Activated effector memory CD4-positive, alpha-beta T cell treated with anti-CD3 and anti-CD28 coated beads, Interleukin-2, amount 50 U/mL, for 16 hours (primary cell): Measurements from ENCODE around the gene CSTPP1.
"Not testable (repeated sequence)": the region's sequence is repeated elsewhere in the genome, so short reads cannot be mapped to it uniquely, and the experiment has no call there.

ENCODE experiments used
- DNase-seq: peaks from one replicate; pipeline ENCODE4 v3.0.0-alpha.2; 2020

Gene CSTPP1

DNA sequence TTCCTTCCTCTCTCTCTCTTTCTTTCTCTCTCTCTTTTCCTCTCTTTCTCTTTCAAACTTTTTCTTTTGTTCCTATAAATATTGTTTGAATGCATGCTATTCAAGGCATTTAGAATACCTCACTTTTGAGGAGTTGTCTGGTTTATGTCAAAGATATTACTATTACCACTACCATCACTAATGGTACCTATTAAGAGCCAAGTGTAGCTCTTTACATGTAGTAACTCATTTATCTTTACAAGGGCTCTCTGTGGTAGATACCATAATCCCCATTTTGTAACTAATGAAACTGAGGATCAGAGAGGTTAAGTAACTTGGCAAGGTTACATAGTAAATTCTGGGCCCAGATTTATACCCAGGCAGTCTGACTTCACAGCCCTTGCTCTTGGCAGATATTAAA, 116.0 kb downstream of the CSTPP1 start:
- no peak for DNase-seq

DNA sequence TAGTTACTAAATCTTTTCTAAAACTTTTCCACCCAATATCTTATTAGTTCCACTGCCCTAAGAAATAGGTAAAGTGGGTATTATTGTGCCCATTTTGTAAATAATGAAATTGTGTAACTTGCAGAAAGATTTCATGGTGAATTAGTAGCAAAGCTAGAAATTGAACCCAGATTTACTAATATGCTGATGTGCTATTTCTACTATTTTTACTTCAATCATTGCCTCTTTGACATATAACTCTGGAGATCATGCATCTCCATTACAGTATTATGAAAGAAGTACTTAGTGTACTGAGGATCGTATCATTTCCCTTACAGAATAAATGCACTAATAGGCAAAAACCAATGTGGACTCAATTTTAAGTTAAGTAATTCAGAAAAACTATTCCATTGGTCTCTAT, 119.0 kb downstream of the CSTPP1 start:
- DNase-seq = no peak

DNA sequence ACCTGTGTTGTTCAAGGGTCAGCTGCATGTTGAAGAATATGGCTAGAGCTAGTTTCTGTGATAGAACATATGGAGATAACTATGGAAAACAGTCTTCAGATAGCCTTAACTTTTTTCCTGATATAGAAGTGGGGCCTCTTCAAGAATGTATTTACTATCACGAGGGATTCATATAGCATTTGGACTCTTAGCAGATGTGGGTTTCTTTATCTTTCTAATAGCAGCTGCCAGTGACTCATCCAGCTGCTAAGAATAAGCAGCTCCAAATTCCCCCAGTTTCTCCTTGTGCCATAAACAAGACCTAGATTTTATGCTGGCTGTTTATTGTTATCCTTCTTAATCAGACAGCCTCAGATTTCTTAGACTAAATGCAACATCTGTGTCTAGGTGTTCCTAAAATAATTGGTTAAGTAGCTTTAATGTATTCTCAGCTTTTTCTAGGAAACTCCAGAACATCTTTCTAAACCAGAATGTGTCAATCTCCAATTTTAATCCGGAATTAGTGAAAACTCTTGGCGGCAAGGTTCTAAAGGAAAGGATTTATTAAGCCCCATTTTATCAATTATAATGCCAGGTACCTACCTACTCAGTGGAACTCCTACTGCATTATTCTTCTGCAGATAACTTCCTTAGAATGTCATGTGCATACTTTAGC, 119.8 kb downstream of the CSTPP1 start:
- no peak for DNase-seq

DNA sequence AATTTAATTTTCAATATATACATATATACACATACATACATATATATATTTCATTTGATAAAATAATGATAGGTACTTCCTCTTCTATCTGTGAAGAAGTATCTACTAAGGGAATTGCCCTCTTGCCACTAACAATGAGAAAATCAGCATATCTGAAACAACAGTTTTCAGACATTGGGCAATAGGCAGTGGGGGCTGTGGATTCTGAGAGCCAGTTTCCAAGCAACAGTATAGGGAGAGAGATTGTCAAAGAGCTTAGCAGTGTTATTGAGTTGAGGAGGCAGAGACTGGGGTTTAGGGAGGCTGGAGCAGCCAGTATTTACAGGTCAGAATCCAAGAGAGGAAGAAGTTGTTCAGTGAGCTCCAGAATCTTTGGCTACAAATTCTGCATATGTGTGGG, 120.8 kb downstream of the CSTPP1 start:
- no peak for DNase-seq

GRCh38 chr11:47060807-47061206, 124.2 kb downstream of the CSTPP1 start:
- no peak for DNase-seq

DNA sequence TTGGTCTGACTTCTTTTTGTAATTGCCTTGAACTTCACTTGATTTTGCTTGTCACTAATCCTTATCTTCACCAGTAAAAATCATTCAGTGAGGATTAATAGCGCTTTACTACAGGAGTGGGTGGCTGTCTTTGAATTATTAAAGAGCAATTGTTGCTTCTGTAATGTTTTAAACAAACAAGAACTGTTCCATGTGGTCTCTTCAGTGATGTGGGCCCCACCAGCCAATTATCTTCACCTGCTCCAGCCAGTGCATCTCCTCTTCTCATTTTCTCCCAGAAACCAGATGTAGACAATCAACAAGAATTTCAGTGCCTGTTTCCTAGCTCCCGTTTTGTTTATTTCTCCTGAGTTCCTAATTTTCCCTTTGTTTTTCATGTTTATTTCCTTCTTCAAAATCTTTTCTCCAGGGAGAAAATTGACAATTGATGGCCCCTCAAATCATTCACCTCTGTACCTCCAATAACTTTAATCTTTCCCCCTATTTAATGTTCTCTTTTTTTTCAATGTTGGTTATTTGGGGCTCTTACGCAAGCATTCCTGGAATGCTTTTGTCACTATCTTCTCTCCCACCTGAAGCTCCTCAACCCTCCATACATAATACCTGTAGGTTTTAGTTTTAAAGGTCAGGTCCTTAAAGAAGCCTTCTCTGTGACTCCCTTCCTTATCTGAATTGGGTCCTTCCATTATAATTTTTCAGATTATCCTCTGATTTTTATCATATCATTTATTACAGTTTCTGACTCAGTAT, 125.0 kb downstream of the CSTPP1 start:
- DNase-seq = no peak

DNA sequence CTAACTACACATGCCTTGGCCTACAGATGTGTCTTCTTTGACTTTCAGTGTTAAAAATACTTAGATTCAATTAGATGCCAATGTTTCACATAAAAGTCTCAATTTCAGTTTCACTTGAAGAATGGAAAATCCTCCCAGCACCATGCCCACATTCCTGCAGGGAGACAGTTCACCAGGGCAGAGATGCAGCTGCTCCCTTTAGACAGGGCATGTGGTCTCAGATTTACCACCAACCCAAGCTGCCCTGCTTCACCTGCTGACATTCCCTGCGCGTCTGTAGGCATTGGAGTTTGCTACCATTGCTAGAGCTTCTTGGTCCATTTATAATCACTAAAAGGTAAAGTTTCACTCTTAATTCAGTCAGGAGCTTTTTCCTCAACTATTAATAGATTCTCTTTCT, 126.2 kb downstream of the CSTPP1 start:
- no peak for DNase-seq

DNA sequence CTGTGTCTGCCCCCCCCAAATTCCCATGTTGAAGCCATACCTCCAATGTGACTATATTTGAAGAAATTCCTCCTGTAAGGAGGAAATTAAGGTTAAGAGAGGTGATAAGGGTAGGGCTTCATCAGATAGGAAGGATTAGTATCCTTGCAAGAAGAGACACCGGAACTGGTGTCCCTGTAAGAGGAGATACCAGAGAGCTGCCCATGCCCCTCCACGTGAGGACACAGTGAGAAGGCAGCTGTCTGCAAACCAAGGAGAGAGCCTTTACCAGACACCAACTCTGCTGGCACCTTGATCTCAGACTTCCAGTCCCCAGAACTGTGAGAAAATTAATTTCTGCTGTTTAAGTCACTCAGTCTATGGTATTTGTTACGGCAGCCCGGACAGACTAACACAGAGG, 130.8 kb downstream of the CSTPP1 start:
- no peak for DNase-seq

GRCh38 chr11:47070769-47071168, 134.2 kb downstream of the CSTPP1 start:
- DNase-seq = no peak

- no peak for DNase-seq
Observed at GRCh38 chr11:47071341-47071740, 134.8 kb downstream of the CSTPP1 start.

- DNase-seq = no peak
Observed at GRCh38 chr11:47071791-47072261, 135.3 kb downstream of the CSTPP1 start.

GRCh38 chr11:47078751-47079521, 142.4 kb downstream of the CSTPP1 start:
- DNase-seq = no peak

DNA sequence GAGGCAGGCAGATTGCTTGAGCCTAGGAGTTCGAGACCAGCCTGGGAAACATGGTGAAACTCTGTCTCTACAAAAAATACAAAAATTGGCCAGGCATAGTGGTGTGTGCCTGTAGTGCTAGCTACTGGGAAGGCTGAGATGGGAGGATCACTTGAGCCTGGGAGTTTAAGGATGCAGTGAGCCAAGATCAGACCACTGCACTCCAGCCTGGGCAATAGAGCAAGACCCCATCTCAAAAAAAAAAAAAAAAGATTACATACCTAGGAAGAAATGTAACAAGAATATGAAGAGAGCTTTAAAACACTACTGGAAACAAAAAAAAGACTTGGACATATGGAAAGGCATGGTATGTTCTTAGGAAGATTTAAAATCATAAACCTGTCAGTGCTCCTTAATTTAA, 144.2 kb downstream of the CSTPP1 start:
- DNase-seq = not testable (repeated sequence)

DNA sequence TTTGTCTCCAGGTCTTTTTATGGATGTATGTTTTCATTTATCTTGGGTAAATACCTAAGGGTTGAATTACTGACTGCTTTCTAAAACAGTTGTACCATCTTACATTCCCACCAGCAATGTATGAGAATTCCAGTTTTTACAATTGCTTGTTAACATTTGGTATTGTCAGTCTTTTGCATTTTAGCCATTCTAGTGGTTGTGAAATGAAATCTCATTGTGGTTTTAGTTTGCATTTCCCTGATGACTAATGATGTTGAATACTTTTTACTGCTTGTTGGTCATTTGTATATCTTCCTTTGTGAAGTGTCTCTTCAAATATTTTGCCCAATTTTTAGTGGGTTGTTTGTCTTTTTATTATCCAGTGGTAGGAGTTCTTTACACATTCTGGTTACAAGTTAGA, 147.4 kb downstream of the CSTPP1 start:
- DNase-seq = no peak

GRCh38 chr11:47087801-47088200, 151.2 kb downstream of the CSTPP1 start:
- DNase-seq = no peak

GRCh38 chr11:47093541-47093940, 157.0 kb downstream of the CSTPP1 start:
- DNase-seq = no peak

GRCh38 chr11:47096871-47097270, 160.3 kb downstream of the CSTPP1 start:
- not testable (repeated sequence) for DNase-seq

DNA sequence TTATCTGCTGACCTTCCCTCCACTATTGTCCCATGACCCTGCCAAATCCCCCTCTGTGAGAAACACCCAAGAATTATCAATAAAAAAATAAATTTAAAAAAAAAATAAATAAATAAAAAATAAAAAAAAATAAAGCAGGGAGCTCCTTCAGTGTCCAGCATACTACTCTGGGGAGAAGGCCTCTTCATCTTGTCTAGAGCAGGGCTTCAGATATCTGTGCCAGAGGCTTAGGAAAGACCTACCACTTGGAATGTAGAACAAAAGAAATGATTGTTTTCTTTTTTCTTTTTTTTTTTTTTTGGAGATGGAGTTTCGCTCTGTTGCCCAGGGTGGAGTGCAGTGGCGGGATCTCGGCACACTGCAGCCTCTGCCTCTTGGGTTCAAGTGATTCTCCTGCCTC, 161.7 kb downstream of the CSTPP1 start:
- not testable (repeated sequence) for DNase-seq

DNA sequence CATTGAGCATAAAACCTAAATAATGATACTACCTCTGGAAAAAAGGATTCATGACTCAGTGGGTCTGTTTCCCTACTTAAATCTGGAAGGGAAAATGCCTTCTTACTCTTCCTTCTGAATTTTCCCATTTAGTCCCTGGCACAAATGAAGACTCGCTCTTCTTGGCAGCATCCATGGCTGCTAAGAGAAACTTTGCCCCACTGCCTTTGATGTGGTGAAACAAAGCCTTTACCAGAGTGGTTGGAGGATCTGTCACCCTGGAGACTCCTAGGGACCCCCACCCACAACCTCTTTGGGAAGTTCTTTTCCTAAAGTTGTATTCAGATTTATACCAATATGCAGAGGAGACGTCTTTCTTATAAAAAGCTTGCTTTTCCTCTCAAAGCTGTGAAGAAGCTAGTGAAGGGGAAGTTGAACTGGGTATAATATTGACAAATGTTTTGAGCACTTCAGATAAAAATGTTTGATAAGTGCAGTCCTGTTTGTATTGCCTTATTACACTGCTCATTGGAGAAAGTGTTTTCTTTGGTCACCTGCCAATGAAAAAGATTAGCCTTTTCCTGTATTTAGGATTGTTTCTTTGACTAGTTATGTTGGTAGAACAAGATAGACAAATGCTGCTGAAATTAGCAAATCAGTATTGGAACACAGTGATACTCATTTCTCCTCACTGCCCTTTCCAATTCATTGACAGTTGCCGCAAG, 162.8 kb downstream of the CSTPP1 start:
- no peak for DNase-seq

GRCh38 chr11:47099918-47100315, 163.4 kb downstream of the CSTPP1 start:
- no peak for DNase-seq

- no peak for DNase-seq
Observed at GRCh38 chr11:47101406-47101805, 164.8 kb downstream of the CSTPP1 start.

GRCh38 chr11:47104261-47104950, 167.8 kb downstream of the CSTPP1 start:
- DNase-seq = no peak

DNA sequence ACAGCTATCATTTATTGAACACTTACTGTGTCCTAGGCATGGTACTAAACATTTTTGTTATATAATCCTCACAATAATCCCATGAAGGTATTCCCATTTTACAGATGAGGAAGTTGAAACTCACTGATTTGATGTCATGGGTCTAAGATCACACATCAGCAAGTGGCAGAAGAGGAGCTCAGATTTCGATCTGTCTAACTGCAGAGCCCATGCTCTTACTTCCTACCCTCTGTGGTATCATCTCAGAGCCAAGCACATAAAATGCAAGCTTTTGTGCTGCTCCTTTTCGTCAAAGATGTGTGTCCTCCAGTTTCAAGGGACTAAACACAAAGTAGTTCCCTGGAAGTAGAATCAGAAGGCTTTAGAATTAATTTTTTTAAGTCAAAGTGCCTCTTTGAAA, 169.0 kb downstream of the CSTPP1 start:
- DNase-seq = no peak
